NT2/D1 (cell line): ENCODE measurements around the gene MRPS6.

ENCODE experiments used
- SUZ12 ChIP-seq: IDR thresholded peaks from 2 replicates; pipeline ENCODE4 v1.6.1; 2011; ENCODE audit not compliant: insufficient read length, insufficient read depth; ENCODE audit errors: extremely low read depth
- YY1 ChIP-seq: IDR thresholded peaks from 2 replicates; pipeline ENCODE4 v1.6.1; 2011; ENCODE audit not compliant: insufficient read length, insufficient read depth
- ZNF274 ChIP-seq: IDR thresholded peaks from 2 replicates; pipeline ENCODE4 v1.6.1; 2011; ENCODE audit warnings: mild to moderate bottlenecking, low read depth, low read length

DNA sequence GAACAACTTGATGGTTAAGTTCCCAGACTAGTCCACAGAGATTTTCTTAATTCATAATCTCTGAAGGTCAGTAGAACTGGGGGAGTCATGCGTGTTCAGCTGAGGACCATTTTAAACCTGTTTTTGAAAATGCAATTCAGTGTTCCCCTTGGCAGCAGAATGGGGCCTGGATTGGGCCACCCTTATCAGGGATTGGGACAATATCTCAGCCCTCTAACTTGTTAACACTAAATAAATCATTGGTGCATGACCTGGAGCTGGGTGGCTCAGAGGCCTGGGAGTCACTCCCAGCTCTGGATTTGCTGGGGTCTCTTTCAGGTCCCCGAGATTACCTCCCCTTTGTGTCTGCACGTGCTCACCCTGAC lies 55.3 kb downstream of the MRPS6 start:
- TF ChIP-seq ZNF274, result no peak
- no peak for TF ChIP-seq YY1
- TF ChIP-seq SUZ12, result no peak
